Measurements from ENCODE around the gene SRPK2.
"Not testable (repeated sequence)": the region's sequence is repeated elsewhere in the genome, so short reads cannot be mapped to it uniquely, and the experiment has no call there.

SRPK2 gene

GRCh38 chr7:105304040-105304895 lies 84.5 kb downstream of the SRPK2 start:
- DNase-seq (ENCODE audit: low read depth, low spot score) = peak; percentile 35

- DNase-seq (ENCODE audit: low read depth, low spot score) = not testable (repeated sequence)
These were observed 88.1 kb downstream of the SRPK2 start for GRCh38 chr7:105300587-105300986.

- no peak for DNase-seq (ENCODE audit: low read depth, low spot score)
These were observed 90.3 kb downstream of the SRPK2 start for GRCh38 chr7:105298439-105298894.

GRCh38 chr7:105297985-105298384 lies 90.7 kb downstream of the SRPK2 start:
- no peak for DNase-seq (ENCODE audit: low read depth, low spot score)

- DNase-seq (ENCODE audit: low read depth, low spot score) = no peak
These were observed 91.4 kb downstream of the SRPK2 start for GRCh38 chr7:105297309-105297708.

GRCh38 chr7:105296491-105296890 lies 92.2 kb downstream of the SRPK2 start:
- no peak for DNase-seq (ENCODE audit: low read depth, low spot score)

GRCh38 chr7:105295596-105296352 lies 92.9 kb downstream of the SRPK2 start:
- DNase-seq (ENCODE audit: low read depth, low spot score) = no peak

- DNase-seq (ENCODE audit: low read depth, low spot score) = not testable (repeated sequence)
These were observed 94.2 kb downstream of the SRPK2 start for GRCh38 chr7:105294482-105294881.

GRCh38 chr7:105289704-105290103 lies 99.0 kb downstream of the SRPK2 start:
- DNase-seq (ENCODE audit: low read depth, low spot score) = no peak

- DNase-seq (ENCODE audit: low read depth, low spot score) = no peak
These were observed 102.3 kb downstream of the SRPK2 start for GRCh38 chr7:105286441-105286840.

GRCh38 chr7:105285118-105285874 lies 103.4 kb downstream of the SRPK2 start:
- no peak for DNase-seq (ENCODE audit: low read depth, low spot score)

- no peak for DNase-seq (ENCODE audit: low read depth, low spot score)
These were observed 104.7 kb downstream of the SRPK2 start for GRCh38 chr7:105284014-105284413.

- DNase-seq (ENCODE audit: low read depth, low spot score) = no peak
These were observed 106.8 kb downstream of the SRPK2 start for GRCh38 chr7:105281966-105282365.

GRCh38 chr7:105279688-105280007 lies 109.1 kb downstream of the SRPK2 start:
- no peak for DNase-seq (ENCODE audit: low read depth, low spot score)

GRCh38 chr7:105278973-105279687 lies 109.6 kb downstream of the SRPK2 start:
- peak; percentile 33 for DNase-seq (ENCODE audit: low read depth, low spot score)

- DNase-seq (ENCODE audit: low read depth, low spot score) = no peak
These were observed 110.2 kb downstream of the SRPK2 start for GRCh38 chr7:105278565-105278964.

GRCh38 chr7:105277341-105277740 lies 111.4 kb downstream of the SRPK2 start:
- peak; percentile 88 for DNase-seq (ENCODE audit: low read depth, low spot score)

GRCh38 chr7:105270117-105270516 lies 118.6 kb downstream of the SRPK2 start:
- DNase-seq (ENCODE audit: low read depth, low spot score) = no peak

GRCh38 chr7:105269397-105269796 lies 119.3 kb downstream of the SRPK2 start:
- DNase-seq (ENCODE audit: low read depth, low spot score) = no peak

GRCh38 chr7:105268511-105269392 lies 120.0 kb downstream of the SRPK2 start:
- DNase-seq (ENCODE audit: low read depth, low spot score) = peak; percentile 64

Data from astrocyte of the hippocampus (primary cell).